ENCODE results near the gene AKAP5. TPM values are rescaled to one million over a fixed set of nuclear protein-coding genes. Genes with fewer than 3 reads are reported as not detected.

Gene AKAP5
- total RNA-seq, 4 donors from 2014 or later: 0.04 to 0.87 (median 0.42) TPM

- no peak for DNase-seq
Observed at GRCh38 chr14:64442300-64442988, 22.9 kb upstream of the AKAP5 start.

DNA sequence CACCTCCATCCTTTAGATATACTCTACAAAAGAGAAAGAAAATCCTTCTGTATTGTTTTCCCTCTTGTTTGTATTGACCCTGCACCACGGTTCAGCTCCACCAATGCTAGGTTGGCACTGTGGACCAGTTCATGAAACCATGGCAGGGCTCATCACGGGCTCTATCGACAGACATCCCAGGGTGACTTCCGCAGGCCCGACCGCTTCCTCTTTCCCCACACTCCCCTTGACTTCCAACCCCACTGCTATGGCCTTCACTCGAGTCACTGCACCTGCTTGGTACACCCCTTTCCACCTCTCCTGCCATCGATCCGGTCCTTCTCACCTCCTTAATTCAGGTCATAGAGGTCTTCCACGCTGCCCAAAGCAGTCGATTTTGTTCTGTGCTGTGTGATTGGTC is 21.2 kb upstream of the AKAP5 start:
- Histone ChIP-seq H3K36me3 (peaks cover 0 to 62% of the 10 kb centered on the region in 2 donors), H3K27ac (no peak overlapping the region), H3K9me3 (no peaks in the 10 kb centered on the region), H3K27me3 (no peaks in the 10 kb centered on the region), H3K4me1 (no peaks in the 10 kb centered on the region), H3K4me3 (no peak overlapping the region)
- intact Hi-C loops (cut with DNase I; ENCODE audit: low total_unique reads) (no loop called here), in situ Hi-C loops (cut with MboI; ENCODE audit: low sequenced_read_pairs in 4 of 4) (loop anchor here in 1 of 4 donors (25.0 kb wide), 1 partner anchor 193 kb away; no protein-coding TSS in a partner anchor)
- DNase-seq: no peak
- ATAC-seq: no peak
- TF ChIP-seq CTCF (IDR thresholded peaks at IDR 0.05 in 4 of 5, conservative IDR thresholded peaks at IDR 0.05 in 1 of 5) (no peak), POLR2A (IDR thresholded peaks at IDR 0.05) (no peak)

More at GRCh38 chr14:64442300-64442988, 22.9 kb upstream of the AKAP5 start:
- H3K27me3 ChIP-seq: no peaks in the 10 kb centered on the region
- no peak overlapping the region for H3K27ac ChIP-seq
- ATAC-seq: no peak
- in situ Hi-C loops (cut with MboI; ENCODE audit: low sequenced_read_pairs in 4 of 4): loop anchor here in 1 of 4 donors (25.0 kb wide), 1 partner anchor 195 kb away; no protein-coding TSS in a partner anchor
- TF ChIP-seq CTCF (IDR thresholded peaks at IDR 0.05 in 4 of 5, conservative IDR thresholded peaks at IDR 0.05 in 1 of 5) (no peak), POLR2A (IDR thresholded peaks at IDR 0.05) (no peak)
- no peak overlapping the region for H3K4me3 ChIP-seq
- intact Hi-C loops (cut with DNase I; ENCODE audit: low total_unique reads): no loop called here
- no peaks in the 10 kb centered on the region for H3K9me3 ChIP-seq
- H3K36me3 ChIP-seq: peaks cover 0 to 65% of the 10 kb centered on the region in 2 donors
- no peaks in the 10 kb centered on the region for H3K4me1 ChIP-seq

- no peak for ATAC-seq
- intact Hi-C loops (cut with DNase I; ENCODE audit: low total_unique reads): no loop called here
Observed at GRCh38 chr14:64444984-64445845, 20.1 kb upstream of the AKAP5 start.

More at GRCh38 chr14:64444984-64445845, 20.1 kb upstream of the AKAP5 start:
- in situ Hi-C loops (cut with MboI; ENCODE audit: low sequenced_read_pairs in 4 of 4): loop anchor here in 1 of 4 donors (25.0 kb wide), 1 partner anchor 192 kb away; no protein-coding TSS in a partner anchor
- Histone ChIP-seq H3K9me3 (no peaks in the 10 kb centered on the region), H3K4me1 (no peaks in the 10 kb centered on the region), H3K4me3 (no peak overlapping the region), H3K27me3 (no peaks in the 10 kb centered on the region), H3K36me3 (peaks cover 3 to 62% of the 10 kb centered on the region in 2 donors), H3K27ac (peak overlapping the region in 1 of 4 donors; percentile 1)
- DNase-seq: no peak
- TF ChIP-seq CTCF (IDR thresholded peaks at IDR 0.05 in 4 of 5, conservative IDR thresholded peaks at IDR 0.05 in 1 of 5) (no peak), POLR2A (IDR thresholded peaks at IDR 0.05) (no peak)
